PC-3 (cell line): ENCODE data around the gene WNT5A. TPM values are rescaled to one million over a fixed set of nuclear protein-coding genes. Genes with fewer than 3 reads are reported as not detected.

ENCODE experiments used
- ATAC-seq: fragments of 200-7000 bp; cut with Tn5 transposase; 2 replicates; pipeline ENCODE4 v1.9.1; 2020; ENCODE audit warnings: mild to moderate bottlenecking, moderate library complexity
- BruUV-seq: library from RNA; stranded (reverse); fragments of 400-500 nt; replicated peaks from 2 replicates; lab custom pipeline; 2021; lab: Mats Ljungman, UMichigan
- CTCF ChIA-PET: fragments of 300-600 bp; sonication (Branson Sonifier 250); formaldehyde crosslinking; loops from one replicate; lab custom pipeline; 2022; ENCODE audit warnings: antibody characterized with exemption; lab: Charles Lee
- POLR2A ChIA-PET: fragments of 300-600 bp; sonication (Branson Sonifier 250); formaldehyde crosslinking; loops from one replicate; lab custom pipeline; 2022; ENCODE audit warnings: antibody characterized with exemption; ENCODE audit not compliant: unreplicated experiment; lab: Charles Lee
- DNase-seq: peaks from one replicate; pipeline ENCODE4 v3.0.0-alpha.2; 2015
- H2AFZ ChIP-seq: fragments of 300-600 bp; sonication (generic); 2 replicates; pipeline ENCODE4 v1.6.0; 2016; ENCODE audit warnings: antibody characterized with exemption, low read length
- H3F3A ChIP-seq: fragments of 300-600 bp; sonication (generic); one replicate; pipeline ENCODE4 v1.6.0; 2017; ENCODE audit warnings: antibody characterized with exemption, low read length, control low read depth, mild to moderate bottlenecking; ENCODE audit not compliant: unreplicated experiment
- H3K27ac ChIP-seq: fragments of 300-600 bp; sonication (generic); 2 replicates; pipeline ENCODE4 v1.5.1; 2016; ENCODE audit warnings: mild to moderate bottlenecking, low read length
- H3K27me3 ChIP-seq: fragments of 300-600 bp; sonication (generic); 2 replicates; pipeline ENCODE4 v1.6.1; 2016; ENCODE audit warnings: low read length, mixed read lengths
- H3K36me3 ChIP-seq: fragments of 300-600 bp; sonication (generic); 2 replicates; pipeline ENCODE4 v1.6.1; 2016; ENCODE audit warnings: low read depth, mixed run types, low read length, mixed read lengths
- H3K4me1 ChIP-seq: fragments of 300-600 bp; sonication (generic); 2 replicates; pipeline ENCODE4 v1.5.1; 2016; ENCODE audit warnings: low read length; ENCODE audit not compliant: insufficient read depth
- H3K4me2 ChIP-seq: fragments of 300-600 bp; sonication (generic); 2 replicates; pipeline ENCODE4 v1.6.0; 2016; ENCODE audit warnings: low read length
- H3K4me3 ChIP-seq: fragments of 300-600 bp; sonication (generic); 2 replicates; pipeline ENCODE4 v1.5.1; 2016; ENCODE audit warnings: mild to moderate bottlenecking, low read length, mixed read lengths
- H3K79me2 ChIP-seq: fragments of 300-600 bp; sonication (generic); 2 replicates; pipeline ENCODE4 v1.6.1; 2017; ENCODE audit warnings: low read length, mixed read lengths
- H3K9ac ChIP-seq: fragments of 300-600 bp; sonication (generic); 2 replicates; pipeline ENCODE4 v1.6.0; 2016; ENCODE audit warnings: mild to moderate bottlenecking, low read length
- H3K9me2 ChIP-seq: fragments of 300-600 bp; sonication (generic); replicated peaks from 2 replicates; pipeline ENCODE4 v1.6.1; 2016; ENCODE audit warnings: mixed run types, low read length, mixed read lengths
- H3K9me3 ChIP-seq: fragments of 300-600 bp; sonication (generic); 2 replicates; pipeline ENCODE4 v1.6.1; 2016; ENCODE audit warnings: low read length, mixed read lengths
- H4K20me1 ChIP-seq: fragments of 300-600 bp; sonication (generic); 2 replicates; pipeline ENCODE4 v1.6.1; 2016; ENCODE audit warnings: low read length, mixed read lengths
- CTCF ChIP-seq: fragments of 300-600 bp; sonication (generic); conservative IDR thresholded peaks from 2 replicates; pipeline ENCODE4 v1.5.1; 2017; ENCODE audit warnings: antibody characterized with exemption, low read depth, mild to moderate bottlenecking, low read length
- EZH2 ChIP-seq: fragments of 300-600 bp; sonication (generic); IDR thresholded peaks from one replicate; pipeline ENCODE4 v1.6.1; 2017; ENCODE audit warnings: antibody characterized with exemption, mild to moderate bottlenecking, low read length; ENCODE audit not compliant: unreplicated experiment
- EZH2phosphoT487 ChIP-seq: fragments of 300-600 bp; sonication (generic); IDR thresholded peaks from 2 replicates; pipeline ENCODE4 v1.6.1; 2018; ENCODE audit warnings: mild to moderate bottlenecking, antibody characterized with exemption, low read length, borderline replicate concordance
- intact Hi-C: fragments of 100-400 bp; cut with micrococcal nuclease; formaldehyde crosslinking; loops from 2 replicates; pipeline ENCODE4 v1.9.0; 2023
- total RNA-seq: library from RNA; depleted of rRNA; stranded (reverse); fragments of >200 nt; gene quantifications from 2 replicates; pipeline ENCODE4 v1.2.3, GENCODE V29; 2014

The WNT5A gene
- total RNA-seq, 1 experiment from 2014 or later, result 21.8 TPM

- Histone ChIP-seq H3K9ac (peak overlapping the region; percentile 24; the same call in 1 of the 2 replicates), H3K4me3 (peak overlapping the region; percentile 34), H3K36me3 (no peaks in the 10 kb centered on the region), H3K9me3 (no peaks in the 10 kb centered on the region), H4K20me1 (no peaks in the 10 kb centered on the region), H3K27me3 (no peaks in the 10 kb centered on the region), H2AFZ (peak overlapping the region; percentile 64), H3K4me1 (peaks cover 39% of the 10 kb centered on the region), H3K79me2 (no peaks in the 10 kb centered on the region), H3F3A (no peaks in the 10 kb centered on the region), H3K4me2 (peak overlapping the region; percentile 68), H3K9me2 (no peaks in the 10 kb centered on the region), H3K27ac (peak overlapping the region; percentile 83)
- CTCF ChIA-PET, result interaction anchor here (0.6 to 1.7 kb wide), 6 partner anchors 13 to 303 kb away, joined by 3 to 9 read pairs (median 4); no protein-coding TSS in a partner anchor
- BruUV-seq, result no TSS peak
- intact Hi-C loops, result loop anchor here (1.0 to 10.0 kb wide), 6 partner anchors 33 to 370 kb away; no protein-coding TSS in a partner anchor
- TF ChIP-seq CTCF (peak; percentile 40; the same call in 1 of the 2 replicates), EZH2phosphoT487 (no peak)
- POLR2A ChIA-PET, result interaction anchor here (0.6 to 0.8 kb wide), 3 partner anchors 12 to 139 kb away, joined by 4 to 13 read pairs (median 7); no protein-coding TSS in a partner anchor
- ATAC-seq, result peak; percentile 94
- DNase-seq, result peak; percentile 95
Observed at GRCh38 chr3:55524565-55525244, 37.6 kb upstream of the WNT5A start.

- peaks cover 51% of the 10 kb centered on the region for H3K4me1 ChIP-seq
- H3K9me2 ChIP-seq, result no peaks in the 10 kb centered on the region
- intact Hi-C loops, result loop anchor here (10.0 kb wide), 1 partner anchor 371 kb away; no protein-coding TSS in a partner anchor
- DNase-seq, result no peak
- H3F3A ChIP-seq, result no peaks in the 10 kb centered on the region
- peak overlapping the region; percentile 83; the same call in 1 of the 2 replicates for H3K27ac ChIP-seq
- no peaks in the 10 kb centered on the region for H3K36me3 ChIP-seq
- H3K27me3 ChIP-seq, result no peaks in the 10 kb centered on the region
- H2AFZ ChIP-seq, result no peak overlapping the region
- H3K79me2 ChIP-seq, result no peaks in the 10 kb centered on the region
- no peaks in the 10 kb centered on the region for H3K9me3 ChIP-seq
- no TSS peak for BruUV-seq
- ATAC-seq, result no peak
- no peaks in the 10 kb centered on the region for H4K20me1 ChIP-seq
- TF ChIP-seq EZH2, result no peak
- TF ChIP-seq EZH2phosphoT487, result no peak
- TF ChIP-seq CTCF, result no peak
- ChIA-PET CTCF (interaction anchor here (1.7 kb wide), 1 partner anchor 39 kb away, joined by 5 read pairs; no protein-coding TSS in a partner anchor), POLR2A (no interaction called here)
- H3K4me3 ChIP-seq, result no peak overlapping the region
- peak overlapping the region; percentile 68 for H3K4me2 ChIP-seq
- no peak overlapping the region for H3K9ac ChIP-seq
Observed at GRCh38 chr3:55523471-55523870, 36.4 kb upstream of the WNT5A start.
